ENCODE measurements around the gene CACNG7. TPM values are rescaled to one million over a fixed set of nuclear protein-coding genes. Genes with fewer than 3 reads are reported as not detected.

Gene CACNG7
- total and polyA plus RNA-seq, 12 donors = not detected

DNA sequence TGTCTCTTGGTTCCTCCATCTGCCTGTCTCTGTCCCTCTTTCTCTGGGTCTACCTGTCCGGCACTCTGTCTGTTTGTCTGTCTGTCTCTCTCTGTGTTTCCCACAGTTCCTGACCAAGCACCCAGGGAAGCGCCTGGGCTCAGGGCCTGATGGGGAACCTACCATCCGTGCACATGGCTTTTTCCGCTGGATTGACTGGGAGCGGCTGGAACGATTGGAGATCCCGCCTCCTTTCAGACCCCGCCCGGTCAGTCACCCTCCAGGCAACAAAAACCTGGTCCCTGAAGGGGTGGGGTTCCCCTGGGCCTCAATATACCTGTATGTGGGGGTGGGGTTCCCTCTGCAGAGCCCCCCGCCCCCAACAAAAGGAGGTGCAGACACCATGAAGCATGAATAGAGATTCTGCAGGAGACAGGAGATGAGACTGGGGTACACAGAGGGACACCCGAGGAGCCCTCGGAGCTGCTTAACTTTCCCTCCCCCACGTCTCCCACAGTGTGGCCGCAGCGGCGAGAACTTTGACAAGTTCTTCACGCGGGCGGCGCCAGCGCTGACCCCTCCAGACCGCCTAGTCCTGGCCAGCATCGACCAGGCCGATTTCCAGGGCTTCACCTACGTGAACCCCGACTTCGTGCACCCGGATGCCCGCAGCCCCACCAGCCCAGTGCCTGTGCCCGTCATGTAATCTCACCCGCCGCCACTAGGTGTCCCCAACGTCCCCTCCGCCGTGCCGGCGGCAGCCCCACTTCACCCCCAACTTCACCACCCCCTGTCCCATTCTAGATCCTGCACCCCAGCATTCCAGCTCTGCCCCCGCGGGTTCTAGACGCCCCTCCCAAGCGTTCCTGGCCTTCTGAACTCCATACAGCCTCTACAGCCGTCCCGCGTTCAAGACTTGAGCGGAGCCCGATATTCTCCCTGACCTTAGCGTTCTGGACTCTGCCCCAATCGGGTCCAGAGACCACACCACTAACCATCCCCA is 2.6 kb upstream of the CACNG7 start:
- 9 to 14% methylated on average over 43 to 48 of the region's 48 CpGs for WGBS, 2 donors
- DNase-seq (peak; percentile 18 to 59), ATAC-seq (peak in 7 of 8 donors; percentile 44 to 65 (median 58))
- Histone ChIP-seq H3K36me3 (no peaks in the 10 kb centered on the region), H3K4me3 (no peak overlapping the region), H3K9me3 (no peaks in the 10 kb centered on the region), H3K27me3 (peaks cover 19 to 92% (median 69%) of the 10 kb centered on the region in 7 donors), H3K4me1 (peaks cover 0 to 26% (median 19%) of the 10 kb centered on the region in 9 donors), H3K27ac (no peak overlapping the region)
- TF ChIP-seq, protein P1, sequence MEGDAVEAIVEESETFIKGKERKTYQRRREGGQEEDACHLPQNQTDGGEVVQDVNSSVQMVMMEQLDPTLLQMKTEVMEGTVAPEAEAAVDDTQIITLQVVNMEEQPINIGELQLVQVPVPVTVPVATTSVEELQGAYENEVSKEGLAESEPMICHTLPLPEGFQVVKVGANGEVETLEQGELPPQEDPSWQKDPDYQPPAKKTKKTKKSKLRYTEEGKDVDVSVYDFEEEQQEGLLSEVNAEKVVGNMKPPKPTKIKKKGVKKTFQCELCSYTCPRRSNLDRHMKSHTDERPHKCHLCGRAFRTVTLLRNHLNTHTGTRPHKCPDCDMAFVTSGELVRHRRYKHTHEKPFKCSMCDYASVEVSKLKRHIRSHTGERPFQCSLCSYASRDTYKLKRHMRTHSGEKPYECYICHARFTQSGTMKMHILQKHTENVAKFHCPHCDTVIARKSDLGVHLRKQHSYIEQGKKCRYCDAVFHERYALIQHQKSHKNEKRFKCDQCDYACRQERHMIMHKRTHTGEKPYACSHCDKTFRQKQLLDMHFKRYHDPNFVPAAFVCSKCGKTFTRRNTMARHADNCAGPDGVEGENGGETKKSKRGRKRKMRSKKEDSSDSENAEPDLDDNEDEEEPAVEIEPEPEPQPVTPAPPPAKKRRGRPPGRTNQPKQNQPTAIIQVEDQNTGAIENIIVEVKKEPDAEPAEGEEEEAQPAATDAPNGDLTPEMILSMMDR (IDR thresholded peaks at IDR 0.05) = peak; percentile 51 to 93 (median 81)
- intact Hi-C loops (cut with DNase I) = loop anchor here (2.0 to 10.0 kb wide), 3 partner anchors 62 to 118 kb away; no protein-coding TSS in a partner anchor

- DNase-seq = no peak
- Histone ChIP-seq H3K36me3 (no peaks in the 10 kb centered on the region), H3K27ac (no peak overlapping the region), H3K4me3 (no peak overlapping the region), H3K4me1 (peaks cover 0 to 26% (median 19%) of the 10 kb centered on the region in 9 donors), H3K9me3 (no peaks in the 10 kb centered on the region), H3K27me3 (peaks cover 19 to 95% (median 69%) of the 10 kb centered on the region in 7 donors)
- TF ChIP-seq, protein P1 (IDR thresholded peaks at IDR 0.05) = no peak
- ATAC-seq = no peak
- intact Hi-C loops (cut with DNase I) = loop anchor here (2.0 to 10.0 kb wide), 3 partner anchors 62 to 118 kb away; no protein-coding TSS in a partner anchor
- WGBS, 2 donors = 22 to 26% methylated on average over 14 of the region's 14 CpGs
These were observed 1.9 kb upstream of the CACNG7 start for GRCh38 chr19:53907193-53907581.

GRCh38 chr19:53907690-53908089 is 1.4 kb upstream of the CACNG7 start:
- no peak for DNase-seq
- H3K4me1 ChIP-seq = peaks cover 0 to 26% (median 19%) of the 10 kb centered on the region in 9 donors
- no peak overlapping the region for H3K27ac ChIP-seq
- peak in 2 of 8 donors; percentile 14 to 15 for ATAC-seq
- no peaks in the 10 kb centered on the region for H3K9me3 ChIP-seq
- no peaks in the 10 kb centered on the region for H3K36me3 ChIP-seq
- no peak overlapping the region for H3K4me3 ChIP-seq
- TF ChIP-seq, protein P1 (IDR thresholded peaks at IDR 0.05) = no peak
- WGBS, 2 donors = 8 to 15% methylated on average over 17 of the region's 17 CpGs
- H3K27me3 ChIP-seq = peaks cover 20 to 95% (median 74%) of the 10 kb centered on the region in 7 donors
- intact Hi-C loops (cut with DNase I) = loop anchor here (2.0 to 10.0 kb wide), 4 partner anchors 31 to 117 kb away; no protein-coding TSS in a partner anchor

DNA sequence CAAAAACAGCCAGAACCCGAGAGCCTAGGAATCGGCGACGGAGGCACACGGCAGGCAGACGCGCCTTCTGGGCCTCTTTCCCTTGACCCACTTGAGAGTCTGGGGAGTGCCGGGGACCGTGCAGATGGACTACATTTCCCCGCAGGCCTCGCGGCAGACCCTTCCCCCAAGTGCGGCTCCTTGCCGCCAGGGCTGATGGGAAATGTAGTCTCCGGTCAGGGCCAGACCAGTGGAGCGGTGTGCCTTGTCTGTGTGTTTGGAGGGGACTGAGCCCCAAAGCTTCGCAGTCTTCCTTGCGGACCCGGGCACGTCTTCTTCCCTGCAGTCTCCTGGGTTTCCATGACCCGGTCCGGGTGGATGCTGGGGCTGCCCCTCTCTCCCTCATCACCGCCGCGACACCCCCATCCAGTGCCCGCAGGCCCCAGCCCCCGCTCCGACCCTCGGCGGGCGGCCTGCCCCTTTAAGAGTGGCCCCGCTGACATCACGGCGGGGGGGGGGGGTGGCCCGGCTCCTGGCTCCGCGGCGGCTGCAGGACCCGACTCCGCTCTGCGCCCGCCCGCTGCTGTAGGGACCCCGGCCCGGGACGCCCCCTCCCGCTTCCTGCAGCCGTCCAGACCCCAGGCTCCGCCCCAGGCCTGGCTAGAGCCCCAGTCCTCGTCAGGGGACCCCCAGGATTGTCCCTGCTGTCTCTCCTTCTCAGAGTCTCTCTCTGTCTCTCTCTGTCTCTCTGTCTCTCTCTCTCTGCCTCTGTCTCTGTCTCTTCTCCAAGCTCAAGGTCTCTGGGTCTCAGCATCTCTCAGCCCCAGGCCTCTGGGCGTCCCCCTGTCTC is 758 bp upstream of the CACNG7 start:
- ATAC-seq = peak; percentile 49 to 86 (median 76)
- Histone ChIP-seq H3K27me3 (peaks cover 23 to 96% (median 79%) of the 10 kb centered on the region in 7 donors), H3K9me3 (no peaks in the 10 kb centered on the region), H3K36me3 (no peaks in the 10 kb centered on the region), H3K4me1 (peaks cover 0 to 26% (median 19%) of the 10 kb centered on the region in 9 donors), H3K4me3 (peak overlapping the region in 1 of 10 donors; percentile 7), H3K27ac (no peak overlapping the region)
- 2 to 3% methylated on average over 46 to 49 of the region's 51 CpGs for WGBS, 2 donors
- intact Hi-C loops (cut with DNase I) = loop anchor here (2.0 to 10.0 kb wide), 3 partner anchors 30 to 114 kb away; no protein-coding TSS in a partner anchor
- peak; percentile 24 to 36 for DNase-seq
- TF ChIP-seq, protein P1 (IDR thresholded peaks at IDR 0.05) = no peak

Measured in heart right ventricle (tissue), 16 donors.